Heart left ventricle (tissue), 16 donors: ENCODE data around the gene NFE2L3. TPM values are rescaled to one million over a fixed set of nuclear protein-coding genes. Genes with fewer than 3 reads are reported as not detected.

Experiments used
- ATAC-seq, 4 donors: fragments of 200-7000 bp; cut with Tn5 transposase; one replicate each; pipeline ENCODE4 v1.9.1; 2020 to 2022; ENCODE audit warnings: moderate library complexity in 4 of 4, mild to moderate bottlenecking in 3 of 4, moderate number of reproducible peaks in 1 of 4
- DNase-seq, 5 donors: peaks; one replicate each; pipeline ENCODE4 v3.0.0-alpha.2; 2020
- H3K27ac ChIP-seq, 12 donors: fragments of 200-600 bp; sonication (generic) in 4 of 12; one replicate each; pipeline versions ENCODE4 v1.5.0 to v1.8.0; 2016 to 2022; ENCODE audit warnings: mild to moderate bottlenecking in 2 of 12
- H3K27me3 ChIP-seq, 9 donors: fragments of 200-600 bp; sonication (generic) in 2 of 9; one replicate each; pipeline versions ENCODE4 v1.5.1 to v1.8.0; 2016 to 2022; ENCODE audit warnings: mild to moderate bottlenecking in 3 of 9
- H3K36me3 ChIP-seq, 9 donors: fragments of 200-600 bp; sonication (generic) in 2 of 9; one replicate each; pipeline versions ENCODE4 v1.5.0 to v1.8.0; 2018 to 2022; ENCODE audit warnings: mild to moderate bottlenecking in 2 of 9
- H3K4me1 ChIP-seq, 12 donors: fragments of 200-600 bp; sonication (generic) in 4 of 12; one replicate each; pipeline versions ENCODE4 v1.5.0 to v1.8.0; 2016 to 2022; ENCODE audit warnings: mild to moderate bottlenecking in 3 of 12
- H3K4me3 ChIP-seq, 12 donors: fragments of 200-600 bp; sonication (generic) in 4 of 12; one replicate each; pipeline versions ENCODE4 v1.5.0 to v1.8.0; 2017 to 2022; ENCODE audit warnings: mild to moderate bottlenecking in 9 of 12, moderate library complexity in 4 of 12
- H3K9me3 ChIP-seq, 12 donors: fragments of 200-600 bp; sonication (generic) in 4 of 12; one replicate each; pipeline versions ENCODE4 v1.5.0 to v1.8.0; 2016 to 2022; ENCODE audit warnings: mild to moderate bottlenecking in 1 of 12
- CTCF ChIP-seq, 12 donors: fragments of 200-600 bp; sonication (generic) in 4 of 12; IDR thresholded peaks; one replicate each; pipeline versions ENCODE4 v1.5.0 to v1.8.0; 2018 to 2022; ENCODE audit warnings: antibody characterized with exemption in 12 of 12, mild to moderate bottlenecking in 5 of 12
- POLR2A ChIP-seq, 2 donors: fragments of 450-650 bp; IDR thresholded peaks; one replicate each; pipeline ENCODE4 v1.6.1; 2017; ENCODE audit warnings: antibody characterized with exemption in 2 of 2, mild to moderate bottlenecking in 2 of 2, moderate library complexity in 2 of 2
- WGBS, 4 donors: extraction: QIAGEN DNeasy Blood & Tissue Kit in 2 of 4; methylation state at CpG; one replicate each; pipeline versions ENCODE4 v1.1.5 to v1.1.7; 2013 to 2018; 5-methylcytosine and 5-hydroxymethylcytosine counted together
- intact Hi-C, 10 donors: fragments of 100-400 bp; cut with DNase I; formaldehyde crosslinking; loops; one replicate each; pipeline versions ENCODE4 v1.11.1 to v1.14.2; 2022
- polyA plus RNA-seq, 2 donors: library from polyadenylated mRNA; stranded (reverse); fragments of 200-250 nt; gene quantifications; one replicate each; pipeline ENCODE4 v1.2.3, GENCODE V29; 2013
- total RNA-seq, 9 donors: library from RNA; depleted of rRNA in 2 of 9; stranded (reverse); fragments of >200 nt in 2 of 9; fragmentation: NEBNext Ultra II Directional in 3 of 9; extraction: Animal tissue kit (Norgen Biotek cat#: 25700) in 3 of 9; gene quantifications; one replicate each; pipeline versions ENCODE4 v1.1.0 to v1.2.4, GENCODE V29; 2016 to 2023
- donor health status: ischemic (EF 13 %, LVEDD 7.1; RV severe dilation, severe dysfunction).
- donor health status: healthy with polysubstance abuse.
- donor health status: DM: no; HTN: yes; CAD: no.
- donor health status: DM: no; HTN: no; CAD: no.
- donor health status: ischemic (EF 25% LVEDD 6.9; RV normal size, moderate dysfunction).
- donor health status: ischemic (EF 25% LVEDD 5.7; RV mildly dilated, moderate dysfunction).
- donor health status: healthy.
- donor health status: DM: yes; HTN: yes; CAD: no.
- donor health status: ischemic (EF 35%, LVEDD 5.7; RV mildly dilated, moderate dysfunction).
- donor health status: nonischemic (EF 11% LVEDD 7.7; RV severe dilation, severe dysfunction).
- donor health status: DM: yes; HTN: yes; CAD: no.
- donor health status: PGD.
- donor health status: ischemic (EF 29% LVEDD 5.4; RV normal size, mild dysfunction).
- donor health status: nonischemic (EF 23%, LVEDD 6.1; RV moderate dilation, normal function).

The NFE2L3 gene
- total and polyA plus RNA-seq, 11 donors: 0.75 to 5.6 (median 1.8) TPM

GRCh38 chr7:26168458-26169023 is 16.5 kb downstream of the NFE2L3 start:
- WGBS, 4 donors: 78 to 93% (median 82%) methylated on average over 6 of the region's 6 CpGs
- TF ChIP-seq CTCF (IDR thresholded peaks at IDR 0.05) (no peak), POLR2A (IDR thresholded peaks at IDR 0.05) (no peak)
- no peak for ATAC-seq
- H3K4me3 ChIP-seq: no peak overlapping the region
- peaks cover 0 to 9% (median 0%) of the 10 kb centered on the region in 12 donors for H3K4me1 ChIP-seq
- intact Hi-C loops: no loop called here
- H3K36me3 ChIP-seq: peaks cover 0 to 13% (median 0%) of the 10 kb centered on the region in 9 donors
- no peaks in the 10 kb centered on the region for H3K27me3 ChIP-seq
- no peak overlapping the region for H3K27ac ChIP-seq
- DNase-seq: no peak
- H3K9me3 ChIP-seq: peaks cover 0 to 10% (median 0%) of the 10 kb centered on the region in 12 donors

- Histone ChIP-seq H3K4me1 (peaks cover 0 to 9% (median 0%) of the 10 kb centered on the region in 12 donors), H3K27ac (no peak overlapping the region), H3K36me3 (peaks cover 0 to 17% (median 0%) of the 10 kb centered on the region in 9 donors), H3K9me3 (peaks cover 0 to 4% (median 0%) of the 10 kb centered on the region in 12 donors), H3K27me3 (no peaks in the 10 kb centered on the region), H3K4me3 (no peak overlapping the region)
- intact Hi-C loops: no loop called here
- WGBS, 4 donors: 68 to 90% (median 86%) methylated on average over 2 to 3 of the region's 3 CpGs
- no peak for ATAC-seq
- TF ChIP-seq CTCF (IDR thresholded peaks at IDR 0.05) (no peak), POLR2A (IDR thresholded peaks at IDR 0.05) (no peak)
- no peak for DNase-seq
Measured at GRCh38 chr7:26169271-26169670, 17.3 kb downstream of the NFE2L3 start.

- intact Hi-C loops: no loop called here
- Histone ChIP-seq H3K27me3 (no peaks in the 10 kb centered on the region), H3K4me3 (no peak overlapping the region), H3K9me3 (no peaks in the 10 kb centered on the region), H3K27ac (no peak overlapping the region), H3K4me1 (peaks cover 0 to 9% (median 0%) of the 10 kb centered on the region in 12 donors), H3K36me3 (peaks cover 0 to 18% (median 0%) of the 10 kb centered on the region in 9 donors)
- DNase-seq (no peak), ATAC-seq (no peak)
- 89 to 100% (median 95%) methylated on average over 1 of the region's 1 CpG for WGBS, 4 donors
- no peak for TF ChIP-seq CTCF (IDR thresholded peaks at IDR 0.05)
- no peak for TF ChIP-seq POLR2A (IDR thresholded peaks at IDR 0.05)
Measured at GRCh38 chr7:26170663-26171062, 18.7 kb downstream of the NFE2L3 start.

- ATAC-seq: no peak
Measured at GRCh38 chr7:26171601-26172000, 19.6 kb downstream of the NFE2L3 start.

More at GRCh38 chr7:26171601-26172000, 19.6 kb downstream of the NFE2L3 start:
- H3K27me3 ChIP-seq: no peaks in the 10 kb centered on the region
- TF ChIP-seq CTCF (IDR thresholded peaks at IDR 0.05) (no peak), POLR2A (IDR thresholded peaks at IDR 0.05) (no peak)
- no peak for DNase-seq
- no peaks in the 10 kb centered on the region for H3K9me3 ChIP-seq
- H3K36me3 ChIP-seq: peaks cover 0 to 18% (median 0%) of the 10 kb centered on the region in 9 donors
- no peak overlapping the region for H3K4me3 ChIP-seq
- H3K27ac ChIP-seq: no peak overlapping the region
- intact Hi-C loops: no loop called here
- 95 to 97% (median 96%) methylated on average over 2 of the region's 2 CpGs for WGBS, 4 donors
- H3K4me1 ChIP-seq: peaks cover 0 to 5% (median 0%) of the 10 kb centered on the region in 12 donors
